Liver (tissue), 9 donors: ENCODE data around the gene SDF4. TPM values are rescaled to one million over a fixed set of nuclear protein-coding genes. Genes with fewer than 3 reads are reported as not detected.

ENCODE experiments used
- DNase-seq: peaks from one replicate; pipeline ENCODE4 v3.0.0-alpha.2; 2017; ENCODE audit warnings: low spot score
- H3K27ac ChIP-seq, 2 donors: one replicate each; pipeline ENCODE4 v1.7.0; 2013; ENCODE audit warnings: inconsistent platforms in 2 of 2, low read length in 2 of 2, control low read depth in 1 of 2, low read depth in 1 of 2, mild to moderate bottlenecking in 1 of 2
- H3K27me3 ChIP-seq, 4 donors: one replicate each; pipeline versions ENCODE4 v1.6.1 to v1.7.0; 2013; ENCODE audit warnings: low read length in 3 of 4, inconsistent platforms in 1 of 4, mild to moderate bottlenecking in 1 of 4, moderate library complexity in 1 of 4; ENCODE audit not compliant: control insufficient read depth in 4 of 4, insufficient read depth in 4 of 4
- H3K36me3 ChIP-seq, 4 donors: one replicate each; pipeline versions ENCODE4 v1.6.1 to v1.7.0; 2013; ENCODE audit warnings: low read length in 3 of 4, mild to moderate bottlenecking in 3 of 4, low read depth in 1 of 4, moderate library complexity in 1 of 4; ENCODE audit not compliant: control insufficient read depth in 4 of 4, insufficient read depth in 3 of 4
- H3K4me1 ChIP-seq, 4 donors: one replicate each; pipeline versions ENCODE4 v1.6.1 to v1.7.0; 2013; ENCODE audit warnings: low read length in 3 of 4, mild to moderate bottlenecking in 3 of 4, moderate library complexity in 1 of 4; ENCODE audit not compliant: control insufficient read depth in 4 of 4, insufficient read depth in 4 of 4
- H3K4me3 ChIP-seq, 3 donors: one replicate each; pipeline versions ENCODE4 v1.6.1 to v1.7.0; 2013; ENCODE audit warnings: low read length in 3 of 3, control low read depth in 1 of 3, low read depth in 1 of 3, mild to moderate bottlenecking in 1 of 3
- H3K9ac ChIP-seq, 2 donors: one replicate each; pipeline ENCODE4 v1.7.0; 2013; ENCODE audit warnings: low read length in 2 of 2, mild to moderate bottlenecking in 2 of 2, moderate library complexity in 2 of 2, control low read depth in 1 of 2, low read depth in 1 of 2
- H3K9me3 ChIP-seq, 4 donors: one replicate each; pipeline versions ENCODE4 v1.6.1 to v1.7.0; 2013; ENCODE audit warnings: low read length in 3 of 4; ENCODE audit not compliant: control insufficient read depth in 4 of 4
- ATF3 ChIP-seq: IDR thresholded peaks from 2 replicates; pipeline ENCODE4 v1.6.1; 2016; ENCODE audit warnings: antibody characterized with exemption
- CTCF ChIP-seq: fragments of 150-350 bp; IDR thresholded peaks from 2 replicates; pipeline ENCODE4 v1.5.1; 2017; ENCODE audit warnings: improper control_type of control experiment, low read depth, low read length; ENCODE audit not compliant: missing input control
- EGR1 ChIP-seq, 2 donors: IDR thresholded peaks; 2 replicates each; pipeline ENCODE4 v1.6.1; 2016 to 2018; ENCODE audit warnings: antibody characterized with exemption in 2 of 2, low read depth in 2 of 2
- FOXA1 ChIP-seq: IDR thresholded peaks from 2 replicates; pipeline ENCODE4 v1.6.1; 2016; ENCODE audit warnings: antibody characterized with exemption
- FOXA2 ChIP-seq: IDR thresholded peaks from 2 replicates; pipeline ENCODE4 v1.6.1; 2016; ENCODE audit warnings: antibody characterized with exemption
- GABPA ChIP-seq, 2 donors: IDR thresholded peaks in 1 of 2; conservative IDR thresholded peaks in 1 of 2; 2 replicates each; pipeline ENCODE4 v1.6.1; 2016; ENCODE audit warnings: antibody characterized with exemption in 2 of 2, mild to moderate bottlenecking in 1 of 2, moderate library complexity in 1 of 2
- HNF4A ChIP-seq, 2 donors: conservative IDR thresholded peaks; 2 replicates each; pipeline ENCODE4 v1.6.1; 2016; ENCODE audit warnings: antibody characterized with exemption in 2 of 2, mild to moderate bottlenecking in 2 of 2
- HNF4G ChIP-seq: IDR thresholded peaks from 2 replicates; pipeline ENCODE4 v1.6.1; 2016; ENCODE audit warnings: antibody characterized with exemption
- JUND ChIP-seq, 2 donors: IDR thresholded peaks; 2 replicates each; pipeline ENCODE4 v1.6.1; 2016; ENCODE audit warnings: antibody characterized with exemption in 2 of 2
- MAX ChIP-seq: IDR thresholded peaks from 2 replicates; pipeline ENCODE4 v1.6.1; 2016; ENCODE audit warnings: antibody characterized with exemption
- NR2F2 ChIP-seq: IDR thresholded peaks from 2 replicates; pipeline ENCODE4 v1.6.1; 2016; ENCODE audit warnings: antibody characterized with exemption
- RAD21 ChIP-seq, 2 donors: IDR thresholded peaks; 2 replicates each; pipeline ENCODE4 v1.6.1; 2016; ENCODE audit warnings: antibody characterized with exemption in 2 of 2, mild to moderate bottlenecking in 2 of 2
- REST ChIP-seq: IDR thresholded peaks from 2 replicates; pipeline ENCODE4 v1.6.1; 2016; ENCODE audit warnings: antibody characterized with exemption, mild to moderate bottlenecking
- RXRA ChIP-seq, 2 donors: IDR thresholded peaks; 2 replicates each; pipeline ENCODE4 v1.6.1; 2017 to 2018; ENCODE audit warnings: antibody characterized with exemption in 2 of 2, mild to moderate bottlenecking in 1 of 2
- SP1 ChIP-seq: IDR thresholded peaks from 2 replicates; pipeline ENCODE4 v1.6.1; 2018; ENCODE audit warnings: antibody characterized with exemption, mild to moderate bottlenecking
- TAF1 ChIP-seq: conservative IDR thresholded peaks from 2 replicates; pipeline ENCODE4 v1.6.1; 2016; ENCODE audit warnings: antibody characterized with exemption, mild to moderate bottlenecking
- YY1 ChIP-seq: IDR thresholded peaks from 2 replicates; pipeline ENCODE4 v1.6.1; 2016; ENCODE audit warnings: antibody characterized with exemption, mild to moderate bottlenecking
- ZBTB33 ChIP-seq: IDR thresholded peaks from 2 replicates; pipeline ENCODE4 v1.6.1; 2016; ENCODE audit warnings: antibody characterized with exemption
- WGBS: extraction: QIAGEN DNeasy Blood & Tissue Kit; methylation state at CpG from one replicate; pipeline ENCODE4 v1.1.7; 2013; 5-methylcytosine and 5-hydroxymethylcytosine counted together
- polyA plus RNA-seq, 2 donors: library from polyadenylated mRNA; stranded (reverse) in 1 of 2; unstranded in 1 of 2; fragments of 200-250 nt in 1 of 2; fragments of >200 nt in 1 of 2; fragmentation: Nextera tagmentation in 1 of 2; extraction: Ambion mirVana in 1 of 2; gene quantifications; one replicate each; pipeline versions ENCODE4 v1.2.1 to v1.2.3, GENCODE V29; 2013 to 2015
- total RNA-seq, 2 donors: library from RNA; depleted of rRNA; stranded (reverse); fragments of >200 nt; gene quantifications; one replicate each; pipeline ENCODE4 v1.2.3, GENCODE V29; 2014
- donor health status: healthy.
- donor health status: healthy.
- donor health status: healthy.
- donor health status: healthy.
- donor health status: healthy.

SDF4 gene
- total and polyA plus RNA-seq, 4 donors, result 48.7 to 180 (median 75.9) TPM

GRCh38 chr1:1183833-1184775 is 47.7 kb downstream of the SDF4 start:
- 87% methylated on average over 32 of the region's 33 CpGs for WGBS
- no peak for TF ChIP-seq JUND (IDR thresholded peaks at IDR 0.05)
- no peak for TF ChIP-seq FOXA1
- no peak for TF ChIP-seq CTCF
- TF ChIP-seq TAF1, result no peak
- no peak for TF ChIP-seq RAD21 (IDR thresholded peaks at IDR 0.05)
- TF ChIP-seq NR2F2, result no peak
- TF ChIP-seq HNF4A (conservative IDR thresholded peaks at IDR 0.05), result no peak
- TF ChIP-seq ATF3, result no peak
- no peak for TF ChIP-seq RXRA (IDR thresholded peaks at IDR 0.05)
- H3K9me3 ChIP-seq, result no peaks in the 10 kb centered on the region
- no peak overlapping the region for H3K4me3 ChIP-seq
- no peak overlapping the region for H3K9ac ChIP-seq
- no peak for DNase-seq
- no peak overlapping the region for H3K27ac ChIP-seq
- H3K4me1 ChIP-seq, result no peaks in the 10 kb centered on the region
- H3K27me3 ChIP-seq, result no peaks in the 10 kb centered on the region
- H3K36me3 ChIP-seq, result no peaks in the 10 kb centered on the region

- Histone ChIP-seq H3K4me1 (no peaks in the 10 kb centered on the region), H3K27ac (no peak overlapping the region), H3K9ac (no peak overlapping the region), H3K27me3 (no peaks in the 10 kb centered on the region), H3K4me3 (no peak overlapping the region), H3K36me3 (no peaks in the 10 kb centered on the region), H3K9me3 (no peaks in the 10 kb centered on the region)
- no peak for TF ChIP-seq FOXA2
- TF ChIP-seq ATF3, result no peak
- no peak for TF ChIP-seq MAX
- TF ChIP-seq ZBTB33, result no peak
- TF ChIP-seq FOXA1, result no peak
- no peak for TF ChIP-seq CTCF
- TF ChIP-seq JUND (IDR thresholded peaks at IDR 0.05), result no peak
- TF ChIP-seq EGR1 (IDR thresholded peaks at IDR 0.05; ENCODE audit: low read depth in 2 of 2), result no peak
- no peak for TF ChIP-seq RAD21 (IDR thresholded peaks at IDR 0.05)
- TF ChIP-seq RXRA (IDR thresholded peaks at IDR 0.05), result no peak
- TF ChIP-seq REST, result no peak
- no peak for TF ChIP-seq HNF4A (conservative IDR thresholded peaks at IDR 0.05)
- TF ChIP-seq SP1, result no peak
- TF ChIP-seq YY1, result no peak
- TF ChIP-seq HNF4G, result no peak
- no peak for TF ChIP-seq TAF1
- no peak for TF ChIP-seq GABPA (IDR thresholded peaks at IDR 0.05 in 1 of 2, conservative IDR thresholded peaks at IDR 0.05 in 1 of 2)
- no peak for DNase-seq
- 79% methylated on average over 21 of the region's 21 CpGs for WGBS
These were observed 48.5 kb downstream of the SDF4 start for GRCh38 chr1:1183221-1183747.
